Esophagus muscularis mucosa (tissue), 4 donors: ENCODE data around the gene TMEM218. TPM values are rescaled to one million over a fixed set of nuclear protein-coding genes. Genes with fewer than 3 reads are reported as not detected.

ENCODE experiments used
- DNase-seq: peaks from one replicate; pipeline ENCODE4 v3.0.0-alpha.2; 2017; ENCODE audit errors: extremely low spot score
- H3K27ac ChIP-seq, 4 donors: fragments of 200-600 bp; sonication (generic); replicated peaks in 1 of 4; 1 replicate in 3 of 4; 2 replicates in 1 of 4; pipeline ENCODE4 v1.5.1; 2016 to 2019; ENCODE audit warnings: mild to moderate bottlenecking in 1 of 4
- H3K27me3 ChIP-seq, 4 donors: fragments of 200-600 bp; sonication (generic); one replicate each; pipeline versions ENCODE4 v1.5.1 to v1.6.0; 2016 to 2019
- H3K36me3 ChIP-seq, 4 donors: fragments of 200-600 bp; sonication (generic); one replicate each; pipeline ENCODE4 v1.5.1; 2016 to 2019
- H3K4me1 ChIP-seq, 4 donors: fragments of 200-600 bp; sonication (generic); one replicate each; pipeline ENCODE4 v1.5.1; 2016 to 2019
- H3K4me3 ChIP-seq, 4 donors: fragments of 200-600 bp; sonication (generic); 1 replicate in 2 of 4; 2 replicates in 2 of 4; pipeline ENCODE4 v1.5.1; 2016 to 2019; ENCODE audit warnings: mild to moderate bottlenecking in 4 of 4, moderate library complexity in 1 of 4
- H3K9me3 ChIP-seq, 4 donors: fragments of 200-600 bp; sonication (generic); 1 replicate in 3 of 4; 2 replicates in 1 of 4; pipeline ENCODE4 v1.5.1; 2016 to 2019
- EP300 ChIP-seq: sonication (generic); formaldehyde crosslinking; IDR thresholded peaks from one replicate; pipeline ENCODE4 v1.6.1; 2017; ENCODE audit warnings: antibody characterized with exemption
- POLR2A ChIP-seq: fragments of 450-650 bp; IDR thresholded peaks from one replicate; pipeline ENCODE4 v1.6.1; 2017; ENCODE audit warnings: antibody characterized with exemption, moderate library complexity, mild to moderate bottlenecking, low read depth
- POLR2AphosphoS5 ChIP-seq, 2 donors: sonication (generic); formaldehyde crosslinking; IDR thresholded peaks; one replicate each; pipeline ENCODE4 v1.6.1; 2017; ENCODE audit warnings: antibody characterized with exemption in 2 of 2
- WGBS: methylation state at CpG from one replicate; pipeline ENCODE4 v1.1.5; 2018; 5-methylcytosine and 5-hydroxymethylcytosine counted together
- intact Hi-C: fragments of 100-400 bp; cut with DNase I; formaldehyde crosslinking; loops from one replicate; pipeline ENCODE4 v1.15.1; 2023
- total RNA-seq, 4 donors: library from RNA; depleted of rRNA; stranded (reverse); fragments of >200 nt; gene quantifications; one replicate each; pipeline versions ENCODE4 v1.1.0 to v1.2.1, GENCODE V29; 2016
- TF ChIP-seq, protein P1 (sequence below), 3 experiments: fragments of 200-600 bp in 2 of 3; fragments of 450-650 bp in 1 of 3; sonication (generic) in 2 of 3; IDR thresholded peaks; one replicate each; pipeline ENCODE4 v1.5.1; 2017 to 2019; ENCODE audit warnings: antibody characterized with exemption in 3 of 3, mild to moderate bottlenecking in 2 of 3, moderate library complexity in 1 of 3

The TMEM218 gene
- total RNA-seq, 4 donors from 2014 or later: 13.1 to 20.4 (median 15.5) TPM

DNA sequence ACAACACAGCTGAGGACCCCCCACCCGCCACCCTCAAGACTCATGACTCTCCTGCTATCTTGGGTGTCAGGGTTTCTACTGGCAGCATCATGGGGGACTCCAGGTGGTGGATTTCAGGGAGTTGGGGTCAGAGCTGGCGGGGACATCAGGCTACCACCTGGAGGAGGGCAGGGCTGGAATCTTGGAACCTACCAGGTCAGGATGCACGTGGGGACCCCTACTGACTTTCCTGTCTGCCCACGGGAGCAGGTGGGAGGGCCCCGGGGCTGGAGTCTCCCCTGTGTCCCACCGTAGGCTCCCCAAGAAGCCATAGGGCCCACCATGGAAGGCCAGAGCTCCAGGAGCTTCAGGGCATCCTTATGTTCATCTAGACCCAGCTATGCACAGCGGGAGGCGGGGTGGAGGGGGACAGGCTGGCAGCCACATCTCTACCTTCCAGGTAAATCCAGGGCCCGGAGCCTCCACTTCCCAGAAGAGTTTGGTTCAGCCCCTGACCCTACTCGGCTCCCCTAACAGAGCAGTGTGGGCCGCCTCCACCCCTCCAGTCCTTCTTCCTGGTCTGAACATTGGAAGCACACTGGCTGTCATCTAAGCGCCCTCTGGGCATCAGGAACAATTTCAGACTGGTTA, 38.4 kb downstream of the TMEM218 start:
- Histone ChIP-seq H3K27me3 (peaks cover 0 to 55% (median 0%) of the 10 kb centered on the region in 4 donors), H3K9me3 (no peaks in the 10 kb centered on the region), H3K27ac (peak overlapping the region in 2 of 4 donors; percentile 1 to 20), H3K4me1 (peaks cover 0 to 16% (median 3%) of the 10 kb centered on the region in 4 donors), H3K36me3 (no peaks in the 10 kb centered on the region), H3K4me3 (no peak overlapping the region)
- intact Hi-C loops: no loop called here
- 93% methylated on average over 6 of the region's 12 CpGs for WGBS
- TF ChIP-seq POLR2A (no peak), POLR2AphosphoS5 (IDR thresholded peaks at IDR 0.05) (no peak), EP300 (no peak)
- TF ChIP-seq, protein P1, sequence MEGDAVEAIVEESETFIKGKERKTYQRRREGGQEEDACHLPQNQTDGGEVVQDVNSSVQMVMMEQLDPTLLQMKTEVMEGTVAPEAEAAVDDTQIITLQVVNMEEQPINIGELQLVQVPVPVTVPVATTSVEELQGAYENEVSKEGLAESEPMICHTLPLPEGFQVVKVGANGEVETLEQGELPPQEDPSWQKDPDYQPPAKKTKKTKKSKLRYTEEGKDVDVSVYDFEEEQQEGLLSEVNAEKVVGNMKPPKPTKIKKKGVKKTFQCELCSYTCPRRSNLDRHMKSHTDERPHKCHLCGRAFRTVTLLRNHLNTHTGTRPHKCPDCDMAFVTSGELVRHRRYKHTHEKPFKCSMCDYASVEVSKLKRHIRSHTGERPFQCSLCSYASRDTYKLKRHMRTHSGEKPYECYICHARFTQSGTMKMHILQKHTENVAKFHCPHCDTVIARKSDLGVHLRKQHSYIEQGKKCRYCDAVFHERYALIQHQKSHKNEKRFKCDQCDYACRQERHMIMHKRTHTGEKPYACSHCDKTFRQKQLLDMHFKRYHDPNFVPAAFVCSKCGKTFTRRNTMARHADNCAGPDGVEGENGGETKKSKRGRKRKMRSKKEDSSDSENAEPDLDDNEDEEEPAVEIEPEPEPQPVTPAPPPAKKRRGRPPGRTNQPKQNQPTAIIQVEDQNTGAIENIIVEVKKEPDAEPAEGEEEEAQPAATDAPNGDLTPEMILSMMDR (IDR thresholded peaks at IDR 0.05): no peak
- DNase-seq: no peak

DNA sequence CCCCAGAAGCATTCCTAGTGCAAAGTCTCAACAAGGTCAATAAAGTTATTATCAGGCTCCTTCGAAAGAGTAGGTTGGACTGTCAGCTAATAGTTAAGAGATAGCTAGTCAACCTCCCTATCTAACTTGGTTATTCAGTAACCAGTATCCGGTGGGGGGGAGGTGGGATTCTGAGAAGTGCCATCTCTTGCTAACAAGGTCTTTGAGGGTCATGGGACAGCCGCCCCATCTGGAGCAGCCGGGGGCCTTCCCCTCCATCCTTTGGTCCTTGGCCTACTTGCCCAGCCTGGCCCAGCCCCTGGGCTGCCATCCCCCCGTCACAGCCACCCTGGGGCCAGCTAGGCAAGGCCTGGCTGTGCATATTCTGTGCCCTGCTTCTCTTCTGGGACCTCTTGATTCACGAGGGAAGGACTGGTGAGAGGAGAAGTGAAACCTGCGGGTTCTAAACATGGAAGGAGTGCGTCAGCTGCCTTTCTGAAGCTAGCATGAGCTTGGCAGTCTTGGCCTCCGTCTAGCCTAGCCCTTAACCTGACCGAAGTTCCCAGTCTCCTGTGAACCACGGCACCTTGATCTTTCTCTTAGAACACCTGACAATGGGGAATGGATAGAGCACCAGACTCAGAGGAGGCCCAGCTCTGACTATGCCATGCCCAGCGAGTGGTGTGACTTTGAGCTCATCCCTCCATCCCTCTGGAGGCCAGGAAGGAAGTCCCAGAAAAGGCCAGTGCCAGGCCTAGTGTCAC, 39.0 kb downstream of the TMEM218 start:
- 88% methylated on average over 11 of the region's 12 CpGs for WGBS
- peaks cover 0 to 16% (median 3%) of the 10 kb centered on the region in 4 donors for H3K4me1 ChIP-seq
- intact Hi-C loops: no loop called here

GRCh38 chr11:125071846-125072217, 39.6 kb downstream of the TMEM218 start:
- H3K27me3 ChIP-seq: peaks cover 0 to 45% (median 0%) of the 10 kb centered on the region in 4 donors
- WGBS: 77% methylated on average over 6 of the region's 6 CpGs
- intact Hi-C loops: no loop called here

More for the DNA sequence above, 39.0 kb downstream of the TMEM218 start:
- TF ChIP-seq, protein P1 (IDR thresholded peaks at IDR 0.05): no peak
- TF ChIP-seq POLR2AphosphoS5 (IDR thresholded peaks at IDR 0.05) (no peak), EP300 (no peak), POLR2A (no peak)
- no peaks in the 10 kb centered on the region for H3K9me3 ChIP-seq
- no peaks in the 10 kb centered on the region for H3K36me3 ChIP-seq
- no peak overlapping the region for H3K4me3 ChIP-seq
- H3K27me3 ChIP-seq: peaks cover 0 to 50% (median 0%) of the 10 kb centered on the region in 4 donors
- H3K27ac ChIP-seq: peak overlapping the region; percentile 1 to 34 (median 20)
- DNase-seq: no peak

GRCh38 chr11:125071435-125071834, 40.0 kb downstream of the TMEM218 start:
- Histone ChIP-seq H3K4me3 (no peak overlapping the region), H3K27me3 (peaks cover 0 to 41% (median 0%) of the 10 kb centered on the region in 4 donors), H3K4me1 (peaks cover 0 to 16% (median 3%) of the 10 kb centered on the region in 4 donors), H3K9me3 (no peaks in the 10 kb centered on the region), H3K36me3 (no peaks in the 10 kb centered on the region), H3K27ac (peak overlapping the region; percentile 18 to 34 (median 26))
- peak; percentile 78 for DNase-seq
- intact Hi-C loops: no loop called here
- no peak for TF ChIP-seq POLR2A
- 52% methylated on average over 5 of the region's 5 CpGs for WGBS

More at GRCh38 chr11:125071846-125072217, 39.6 kb downstream of the TMEM218 start:
- peak; percentile 10 for DNase-seq
- no peaks in the 10 kb centered on the region for H3K9me3 ChIP-seq
- no peak for TF ChIP-seq EP300
- no peak for TF ChIP-seq POLR2A
- no peak overlapping the region for H3K4me3 ChIP-seq
- H3K27ac ChIP-seq: peak overlapping the region; percentile 18 to 34 (median 26)
- peaks cover 0 to 16% (median 3%) of the 10 kb centered on the region in 4 donors for H3K4me1 ChIP-seq
- H3K36me3 ChIP-seq: no peaks in the 10 kb centered on the region

- Histone ChIP-seq H3K4me3 (no peak overlapping the region), H3K36me3 (no peaks in the 10 kb centered on the region), H3K9me3 (no peaks in the 10 kb centered on the region), H3K27me3 (peaks cover 0 to 39% (median 0%) of the 10 kb centered on the region in 4 donors), H3K4me1 (peaks cover 0 to 16% (median 3%) of the 10 kb centered on the region in 4 donors), H3K27ac (peak overlapping the region in 3 of 4 donors; percentile 28 to 56 (median 32))
- peak; percentile 95 for DNase-seq
- peak; percentile 15 to 35 for TF ChIP-seq POLR2AphosphoS5 (IDR thresholded peaks at IDR 0.05)
- TF ChIP-seq, protein P1 (IDR thresholded peaks at IDR 0.05): no peak
- 62% methylated on average over 7 of the region's 7 CpGs for WGBS
- intact Hi-C loops: no loop called here
Measured at GRCh38 chr11:125070699-125071254, 40.6 kb downstream of the TMEM218 start.
